Measurements from ENCODE around the gene ANXA10. TPM values are rescaled to one million over a fixed set of nuclear protein-coding genes. Genes with fewer than 3 reads are reported as not detected.

The ANXA10 gene
- total RNA-seq, 2 experiments from 2014 or later = not detected

- POLR2A ChIA-PET = interaction anchor here (0.5 kb wide), 1 partner anchor 82 kb away, joined by 3 read pairs; no protein-coding TSS in a partner anchor
- intact Hi-C loops (cut with micrococcal nuclease; ENCODE audit: unreplicated experiment) = no loop called here
- no TSS peak for BruUV-seq (replicated peaks)
Measured at GRCh38 chr4:168220893-168221292, 128.6 kb downstream of the ANXA10 start.

GRCh38 chr4:168221301-168221700 is 129.0 kb downstream of the ANXA10 start:
- Histone ChIP-seq H3K9me2 (ENCODE audit: insufficient read depth, low read length) (no peaks in the 10 kb centered on the region), H2AFZ (ENCODE audit: low read length) (no peak overlapping the region), H3K4me2 (ENCODE audit: low read length) (no peak overlapping the region), H3K36me3 (ENCODE audit: insufficient read depth, low read length) (no peaks in the 10 kb centered on the region), H3K27ac (ENCODE audit: low read depth, low read length, poor library complexity, severe bottlenecking) (no peak overlapping the region), H4K20me1 (ENCODE audit: insufficient read depth, low read length) (no peaks in the 10 kb centered on the region), H3K9me3 (ENCODE audit: low read length) (no peaks in the 10 kb centered on the region), H3K4me3 (ENCODE audit: low read depth, low read length, poor library complexity, severe bottlenecking) (no peak overlapping the region), H3K4me1 (ENCODE audit: insufficient read depth, low read length, poor library complexity, severe bottlenecking) (no peaks in the 10 kb centered on the region), H3K79me2 (ENCODE audit: insufficient read depth, low read depth, low read length) (no peaks in the 10 kb centered on the region)
- ChIA-PET CTCF (ENCODE audit: unreplicated experiment) (no interaction called here), POLR2A (no interaction called here)
- DNase-seq (ENCODE audit: low spot score) = no peak
- BruUV-seq (replicated peaks) = no TSS peak
- TF ChIP-seq CTCF (conservative IDR thresholded peaks at IDR 0.05; ENCODE audit: low read length) (no peak), EZH2phosphoT487 (IDR thresholded peaks at IDR 0.05; ENCODE audit: borderline replicate concordance, low read depth, low read length) (no peak)
- intact Hi-C loops (cut with micrococcal nuclease; ENCODE audit: unreplicated experiment) = no loop called here

More at GRCh38 chr4:168220893-168221292, 128.6 kb downstream of the ANXA10 start:
- Histone ChIP-seq H3K79me2 (ENCODE audit: insufficient read depth, low read depth, low read length) (no peaks in the 10 kb centered on the region), H2AFZ (ENCODE audit: low read length) (no peak overlapping the region), H3K27ac (ENCODE audit: low read depth, low read length, poor library complexity, severe bottlenecking) (no peak overlapping the region), H4K20me1 (ENCODE audit: insufficient read depth, low read length) (no peaks in the 10 kb centered on the region), H3K9me3 (ENCODE audit: low read length) (no peaks in the 10 kb centered on the region), H3K4me2 (ENCODE audit: low read length) (no peak overlapping the region), H3K9me2 (ENCODE audit: insufficient read depth, low read length) (no peaks in the 10 kb centered on the region), H3K4me1 (ENCODE audit: insufficient read depth, low read length, poor library complexity, severe bottlenecking) (no peaks in the 10 kb centered on the region), H3K4me3 (ENCODE audit: low read depth, low read length, poor library complexity, severe bottlenecking) (no peak overlapping the region), H3K36me3 (ENCODE audit: insufficient read depth, low read length) (no peaks in the 10 kb centered on the region)
- TF ChIP-seq EZH2phosphoT487 (IDR thresholded peaks at IDR 0.05; ENCODE audit: borderline replicate concordance, low read depth, low read length) (no peak), CTCF (conservative IDR thresholded peaks at IDR 0.05; ENCODE audit: low read length) (no peak)
- DNase-seq (ENCODE audit: low spot score) = no peak
- CTCF ChIA-PET (ENCODE audit: unreplicated experiment) = no interaction called here

Other genes starting within 250 kb of the ANXA10 start
- gene DDX60, start 226.2 kb downstream of the ANXA10 start, total RNA-seq (2014; rRNA removed; shearing (Covaris generic)) = not detected in 2 replicates
- gene DDX60, start 226.2 kb downstream of the ANXA10 start, total RNA-seq (2022) = not detected in 2 replicates

All from OCI-LY7 (cell line).